Right lobe of liver (tissue), 4 donors: ENCODE measurements around the gene MAST4.

Experiments used
- POLR2A ChIP-seq: fragments of 450-650 bp; IDR thresholded peaks from one replicate; pipeline ENCODE4 v1.6.1; 2017; ENCODE audit warnings: antibody characterized with exemption, mild to moderate bottlenecking
- TF ChIP-seq, protein P1 (sequence below), 4 donors: fragments of 200-600 bp in 3 of 4; fragments of 450-650 bp in 1 of 4; IDR thresholded peaks; one replicate each; pipeline versions ENCODE4 v1.5.1 to v1.8.0; 2016 to 2022; ENCODE audit warnings: antibody characterized with exemption in 4 of 4, mild to moderate bottlenecking in 2 of 4
- donor health status: DM: no; HTN: no; CAD: no.
- donor health status: DM: no; HTN: no; CAD: no.
- donor health status: DM: no; HTN: yes; CAD: no.

DNA sequence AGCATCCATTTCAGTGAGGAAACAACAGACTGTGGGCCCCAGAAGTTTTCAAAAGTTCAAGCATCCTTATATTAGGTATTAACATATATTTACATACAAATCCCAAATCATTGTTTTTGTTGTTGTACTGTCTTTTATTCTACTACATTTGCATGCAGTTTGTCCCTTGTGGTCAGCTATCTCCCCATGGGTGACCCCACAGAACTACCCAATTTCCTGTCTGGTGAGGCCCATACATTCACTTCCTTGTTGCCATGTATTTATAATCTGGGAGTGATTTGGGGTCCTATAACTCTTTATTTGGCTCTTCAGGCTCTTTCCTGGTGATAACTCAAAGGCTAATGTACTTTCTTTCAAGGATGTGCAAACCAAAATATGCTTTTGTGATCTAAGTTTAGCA is 603.7 kb downstream of the MAST4 start:
- TF ChIP-seq POLR2A, result no peak
- TF ChIP-seq, protein P1, sequence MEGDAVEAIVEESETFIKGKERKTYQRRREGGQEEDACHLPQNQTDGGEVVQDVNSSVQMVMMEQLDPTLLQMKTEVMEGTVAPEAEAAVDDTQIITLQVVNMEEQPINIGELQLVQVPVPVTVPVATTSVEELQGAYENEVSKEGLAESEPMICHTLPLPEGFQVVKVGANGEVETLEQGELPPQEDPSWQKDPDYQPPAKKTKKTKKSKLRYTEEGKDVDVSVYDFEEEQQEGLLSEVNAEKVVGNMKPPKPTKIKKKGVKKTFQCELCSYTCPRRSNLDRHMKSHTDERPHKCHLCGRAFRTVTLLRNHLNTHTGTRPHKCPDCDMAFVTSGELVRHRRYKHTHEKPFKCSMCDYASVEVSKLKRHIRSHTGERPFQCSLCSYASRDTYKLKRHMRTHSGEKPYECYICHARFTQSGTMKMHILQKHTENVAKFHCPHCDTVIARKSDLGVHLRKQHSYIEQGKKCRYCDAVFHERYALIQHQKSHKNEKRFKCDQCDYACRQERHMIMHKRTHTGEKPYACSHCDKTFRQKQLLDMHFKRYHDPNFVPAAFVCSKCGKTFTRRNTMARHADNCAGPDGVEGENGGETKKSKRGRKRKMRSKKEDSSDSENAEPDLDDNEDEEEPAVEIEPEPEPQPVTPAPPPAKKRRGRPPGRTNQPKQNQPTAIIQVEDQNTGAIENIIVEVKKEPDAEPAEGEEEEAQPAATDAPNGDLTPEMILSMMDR (IDR thresholded peaks at IDR 0.05), result no peak
